Omental fat pad (tissue), 4 donors: ENCODE measurements around the gene MRM3. TPM values are rescaled to one million over a fixed set of nuclear protein-coding genes. Genes with fewer than 3 reads are reported as not detected.

Experiments used
- ATAC-seq: fragments of 150-250 bp; one replicate; pipeline ENCODE4 v1.9.1; 2016; ENCODE audit warnings: mild to moderate bottlenecking, moderate library complexity; ENCODE audit not compliant: low FRiP score
- DNase-seq: peaks from one replicate; pipeline ENCODE4 v3.0.0-alpha.2; 2019; ENCODE audit warnings: low spot score
- total RNA-seq, 4 donors: library from RNA; depleted of rRNA; stranded (reverse); fragments of >200 nt; gene quantifications; one replicate each; pipeline ENCODE4 v1.1.0, GENCODE V29; 2016
- TF ChIP-seq, protein P1 (sequence below), 3 donors: fragments of 450-650 bp; IDR thresholded peaks; one replicate each; pipeline ENCODE4 v1.5.1; 2016 to 2017; ENCODE audit warnings: antibody characterized with exemption in 3 of 3, mild to moderate bottlenecking in 3 of 3, moderate library complexity in 2 of 3

The MRM3 gene
- total RNA-seq, 4 donors from 2014 or later, result 14.0 to 23.8 (median 16.0) TPM

DNA sequence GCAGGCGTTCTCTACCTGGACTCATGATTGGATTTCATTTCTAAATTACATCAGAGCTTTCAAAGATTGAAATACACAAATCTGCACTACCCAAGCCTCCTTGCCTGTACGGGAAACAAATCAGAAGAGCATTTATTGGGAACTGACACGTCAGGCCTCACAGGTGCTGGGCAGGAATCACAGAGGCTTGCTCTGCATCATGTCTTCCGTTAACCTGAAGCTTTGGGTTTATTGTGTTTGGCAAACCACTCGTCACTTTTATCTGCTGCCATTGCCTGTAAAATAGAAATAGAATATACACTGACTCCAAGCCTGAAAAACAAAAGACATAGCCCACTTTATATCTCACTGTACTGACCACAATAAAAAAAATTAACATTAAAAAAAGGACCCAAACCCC, 22.2 kb upstream of the MRM3 start:
- TF ChIP-seq, protein P1, sequence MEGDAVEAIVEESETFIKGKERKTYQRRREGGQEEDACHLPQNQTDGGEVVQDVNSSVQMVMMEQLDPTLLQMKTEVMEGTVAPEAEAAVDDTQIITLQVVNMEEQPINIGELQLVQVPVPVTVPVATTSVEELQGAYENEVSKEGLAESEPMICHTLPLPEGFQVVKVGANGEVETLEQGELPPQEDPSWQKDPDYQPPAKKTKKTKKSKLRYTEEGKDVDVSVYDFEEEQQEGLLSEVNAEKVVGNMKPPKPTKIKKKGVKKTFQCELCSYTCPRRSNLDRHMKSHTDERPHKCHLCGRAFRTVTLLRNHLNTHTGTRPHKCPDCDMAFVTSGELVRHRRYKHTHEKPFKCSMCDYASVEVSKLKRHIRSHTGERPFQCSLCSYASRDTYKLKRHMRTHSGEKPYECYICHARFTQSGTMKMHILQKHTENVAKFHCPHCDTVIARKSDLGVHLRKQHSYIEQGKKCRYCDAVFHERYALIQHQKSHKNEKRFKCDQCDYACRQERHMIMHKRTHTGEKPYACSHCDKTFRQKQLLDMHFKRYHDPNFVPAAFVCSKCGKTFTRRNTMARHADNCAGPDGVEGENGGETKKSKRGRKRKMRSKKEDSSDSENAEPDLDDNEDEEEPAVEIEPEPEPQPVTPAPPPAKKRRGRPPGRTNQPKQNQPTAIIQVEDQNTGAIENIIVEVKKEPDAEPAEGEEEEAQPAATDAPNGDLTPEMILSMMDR (IDR thresholded peaks at IDR 0.05), result no peak
- no peak for ATAC-seq
- no peak for DNase-seq

DNA sequence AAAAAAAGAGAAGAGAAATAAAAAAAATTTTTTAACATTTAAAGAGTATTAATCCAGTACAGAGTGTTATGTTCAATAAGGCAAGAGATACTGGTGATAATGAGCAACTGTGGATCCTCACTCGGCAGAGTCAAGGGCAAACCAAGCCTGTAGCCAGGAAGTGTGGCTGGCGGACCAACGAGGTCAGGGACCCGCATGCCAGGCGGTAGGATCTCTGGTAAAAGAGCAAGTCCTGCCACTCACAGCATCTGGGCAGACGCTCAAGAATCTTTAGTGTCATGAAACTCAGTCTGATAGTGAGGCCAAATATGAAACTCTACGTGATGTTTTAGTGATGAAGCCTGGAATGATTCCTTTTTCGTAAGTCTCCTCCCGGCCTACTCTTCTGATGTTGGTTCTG, 21.8 kb upstream of the MRM3 start:
- TF ChIP-seq, protein P1 (IDR thresholded peaks at IDR 0.05), result no peak
- ATAC-seq (no peak), DNase-seq (no peak)

DNA sequence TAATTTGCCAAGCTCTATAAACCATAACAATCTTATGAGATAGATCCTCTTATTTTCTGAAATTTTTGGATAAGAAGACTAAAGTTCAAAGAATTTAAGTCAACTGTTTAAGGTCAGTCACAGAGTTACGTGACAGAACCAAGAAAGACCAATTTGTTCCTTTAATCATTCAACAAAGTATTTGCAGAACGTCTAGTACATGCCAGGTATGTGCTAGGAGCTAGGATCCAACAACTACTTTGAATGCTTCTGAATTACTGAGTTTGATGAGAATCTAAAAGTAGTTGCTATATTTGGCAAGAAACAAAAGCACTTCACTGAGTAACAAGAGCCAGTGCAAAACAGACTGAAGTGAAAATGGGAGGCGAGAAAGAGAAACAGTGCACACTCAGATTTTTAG, 15.1 kb upstream of the MRM3 start:
- DNase-seq (no peak), ATAC-seq (no peak)
- TF ChIP-seq, protein P1 (IDR thresholded peaks at IDR 0.05), result no peak

DNA sequence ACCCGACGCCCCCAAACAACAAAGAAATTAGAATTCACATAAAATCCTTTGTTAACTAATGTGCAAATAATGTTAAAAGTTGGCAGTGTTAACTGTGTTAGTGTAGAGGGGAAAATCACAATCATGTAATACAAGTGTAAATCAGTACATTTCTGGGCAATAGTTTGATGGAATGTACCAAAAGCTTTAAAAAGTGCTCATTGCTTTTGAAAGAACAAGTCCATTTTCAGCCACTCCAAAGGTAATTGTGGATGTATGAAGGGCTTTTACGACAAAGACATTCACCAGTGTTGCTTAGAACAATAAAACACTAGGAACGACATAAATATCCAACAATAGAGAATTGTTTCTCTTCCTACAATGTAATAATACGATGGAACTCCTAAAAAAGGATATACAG, 9.1 kb upstream of the MRM3 start:
- no peak for DNase-seq
- ATAC-seq, result no peak
- TF ChIP-seq, protein P1 (IDR thresholded peaks at IDR 0.05), result no peak

DNA sequence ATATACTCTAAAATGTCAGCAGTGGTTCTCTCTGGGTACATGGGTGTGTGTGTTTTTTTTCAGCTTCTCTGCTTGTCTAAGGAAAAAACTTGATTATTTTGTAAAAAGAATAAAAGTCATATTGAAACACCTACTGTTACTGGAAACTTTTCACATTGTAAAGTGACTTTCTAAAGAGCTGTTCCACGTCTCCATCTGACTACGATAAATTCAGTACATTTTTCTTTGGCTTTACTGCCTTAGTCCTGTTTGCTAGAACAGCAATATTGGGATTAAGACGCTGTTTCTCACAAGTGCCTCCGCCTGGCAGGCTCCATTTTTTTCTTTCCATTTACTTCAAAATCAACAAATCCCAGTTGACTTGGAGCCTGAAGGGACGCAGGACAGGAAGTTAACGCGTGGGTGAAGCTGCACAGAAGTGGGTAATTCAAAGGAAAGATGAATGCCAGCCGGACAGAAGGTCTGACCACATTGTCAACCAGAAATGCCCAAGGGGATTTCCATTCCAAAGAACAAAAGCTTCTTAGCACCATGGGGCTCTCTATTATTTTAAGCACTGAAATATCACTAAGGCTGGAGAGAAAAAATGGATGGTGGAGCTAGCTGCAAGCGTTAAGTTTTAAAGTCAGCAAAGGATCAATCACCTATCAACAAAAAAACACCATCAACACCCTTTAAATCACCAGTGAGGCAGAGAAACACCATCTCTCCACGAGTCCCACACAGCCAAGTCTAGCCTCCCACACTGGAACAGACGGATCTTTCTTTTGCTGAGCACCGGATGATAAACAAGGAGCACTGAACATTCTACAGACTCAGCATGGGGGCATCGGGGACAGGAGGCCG, 8.5 kb upstream of the MRM3 start:
- ATAC-seq (no peak), DNase-seq (no peak)
- TF ChIP-seq, protein P1 (IDR thresholded peaks at IDR 0.05), result no peak

DNA sequence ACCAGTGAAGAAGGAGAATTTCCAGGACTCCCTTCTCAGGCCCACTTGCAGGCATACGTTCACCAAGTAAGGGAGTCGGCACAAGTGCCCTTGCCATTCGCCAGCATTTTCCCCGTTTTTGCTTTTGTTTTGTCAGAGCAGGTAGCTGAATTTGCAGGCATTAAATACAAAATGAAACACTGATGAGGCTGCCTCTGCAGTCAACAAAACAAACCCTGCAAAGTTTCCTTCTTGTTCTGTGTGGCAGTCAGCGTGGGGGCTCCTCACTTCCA, 7.9 kb upstream of the MRM3 start:
- ATAC-seq (no peak), DNase-seq (no peak)
- TF ChIP-seq, protein P1 (IDR thresholded peaks at IDR 0.05), result no peak

DNA sequence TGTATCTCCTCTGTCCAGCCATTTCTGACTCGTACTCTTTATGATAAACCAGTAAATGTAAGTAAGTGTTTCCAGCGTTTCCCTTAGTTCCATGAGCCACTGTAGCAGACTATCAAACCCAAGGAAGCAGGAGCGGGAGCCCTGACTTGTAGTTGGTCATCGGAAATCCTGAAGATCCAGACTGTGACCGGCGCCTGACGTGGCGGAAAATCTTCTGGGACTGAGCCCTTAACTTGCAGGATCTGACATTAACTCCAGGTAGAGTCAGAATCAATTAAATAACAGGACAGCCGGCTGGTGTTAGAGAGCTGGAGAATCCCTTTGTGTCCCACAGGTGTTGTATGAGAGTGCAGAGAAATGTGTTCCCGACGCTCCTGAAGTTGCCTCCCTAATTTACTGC, 4.1 kb upstream of the MRM3 start:
- ATAC-seq (no peak), DNase-seq (no peak)
- TF ChIP-seq, protein P1 (IDR thresholded peaks at IDR 0.05), result no peak
